Measurements from ENCODE around the gene PRDM1.
"Not testable (repeated sequence)": the region's sequence is repeated elsewhere in the genome, so short reads cannot be mapped to it uniquely, and the experiment has no call there.

PRDM1 gene

DNA sequence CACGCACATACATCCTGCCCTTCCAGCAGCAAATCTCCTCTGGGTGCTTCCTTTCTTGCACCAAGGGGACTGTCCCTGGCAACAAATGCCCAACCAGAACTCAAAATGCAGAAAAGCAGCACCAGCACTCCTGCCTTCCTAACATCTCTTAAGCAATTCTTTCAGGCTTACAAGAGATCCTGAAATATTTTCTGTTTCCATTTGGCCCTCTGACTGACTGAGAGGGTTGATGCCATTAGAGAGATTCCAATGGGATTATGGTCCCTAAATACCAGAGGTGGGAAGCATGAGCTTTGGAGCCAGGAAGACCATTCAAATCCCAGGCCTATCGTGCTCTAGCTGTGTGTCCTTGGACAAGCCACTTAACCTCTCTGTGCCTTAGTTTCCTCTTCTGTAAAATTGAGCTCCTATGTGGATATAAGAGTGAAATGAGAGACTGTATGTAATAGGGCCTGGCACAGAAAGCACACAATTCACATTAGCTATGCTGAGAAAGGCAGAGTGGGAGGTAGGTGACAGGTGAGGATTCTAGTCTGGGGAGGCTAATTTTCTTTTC, 56.8 kb downstream of the PRDM1 start:
- DNase-seq, result no peak

DNA sequence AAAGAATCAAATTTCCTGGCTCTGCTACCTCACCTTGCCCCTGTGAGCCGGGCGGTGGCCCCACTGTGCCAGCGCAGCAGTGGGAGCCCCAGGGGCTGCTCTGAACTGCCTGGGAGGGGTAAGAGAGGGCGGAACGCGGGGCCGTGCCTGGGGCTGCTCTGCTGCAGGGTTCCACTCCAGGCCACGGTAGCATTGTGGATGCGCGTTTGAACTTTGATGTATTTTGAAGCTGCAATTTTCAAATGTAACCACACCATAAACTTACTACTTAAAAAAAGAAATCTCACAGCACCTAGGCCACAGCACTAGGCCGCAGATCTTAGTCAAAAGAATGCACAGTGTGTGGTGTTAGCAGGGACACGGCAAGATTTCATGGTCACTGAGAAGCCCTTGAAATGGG, 57.5 kb downstream of the PRDM1 start:
- no peak for DNase-seq

GRCh38 chr6:106145144-106145543, 59.0 kb downstream of the PRDM1 start:
- no peak for DNase-seq

DNA sequence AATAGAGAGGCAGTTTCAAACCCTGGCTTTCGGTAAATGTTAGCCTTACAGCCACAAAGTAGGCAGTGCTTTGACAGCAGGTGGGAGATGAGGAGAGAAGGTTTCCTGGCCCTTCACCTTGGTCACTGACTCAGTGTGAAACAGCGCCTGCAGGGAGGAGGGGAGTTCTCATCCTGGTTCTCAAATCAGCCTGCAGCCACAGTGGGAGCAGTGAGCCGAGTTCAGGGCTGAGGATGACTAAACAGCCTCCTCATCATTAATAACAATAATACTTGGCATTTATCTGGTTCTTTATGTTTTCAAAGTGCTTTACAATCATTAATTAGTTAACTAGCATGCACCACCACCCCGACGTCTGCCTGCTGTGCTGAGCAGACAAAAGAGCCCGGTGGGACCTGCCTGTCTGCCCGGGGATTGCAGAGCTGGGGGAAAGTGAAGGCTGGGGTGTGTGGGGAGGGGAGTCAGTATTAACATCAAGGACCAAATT, 59.6 kb downstream of the PRDM1 start:
- no peak for DNase-seq

GRCh38 chr6:106146852-106147351, 60.8 kb downstream of the PRDM1 start:
- no peak for DNase-seq

DNA sequence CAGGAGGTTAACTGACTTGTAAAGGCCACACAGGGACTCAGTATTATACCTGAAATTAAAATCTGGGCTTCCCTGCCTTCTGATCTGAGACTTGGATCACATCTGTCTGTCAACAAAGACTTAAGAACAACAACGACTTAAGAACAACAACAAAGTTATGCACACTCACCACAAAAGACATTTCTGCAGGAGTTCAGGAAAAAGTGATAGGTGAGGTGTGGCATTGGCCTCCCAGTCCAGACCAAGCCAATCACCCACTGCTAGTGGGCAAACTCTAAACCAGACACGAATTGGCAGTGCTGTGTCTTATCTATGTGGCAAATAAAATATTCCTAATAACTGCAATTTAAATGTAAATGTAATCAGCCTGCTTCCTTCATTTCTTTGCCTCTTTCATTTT, 61.3 kb downstream of the PRDM1 start:
- no peak for DNase-seq

DNA sequence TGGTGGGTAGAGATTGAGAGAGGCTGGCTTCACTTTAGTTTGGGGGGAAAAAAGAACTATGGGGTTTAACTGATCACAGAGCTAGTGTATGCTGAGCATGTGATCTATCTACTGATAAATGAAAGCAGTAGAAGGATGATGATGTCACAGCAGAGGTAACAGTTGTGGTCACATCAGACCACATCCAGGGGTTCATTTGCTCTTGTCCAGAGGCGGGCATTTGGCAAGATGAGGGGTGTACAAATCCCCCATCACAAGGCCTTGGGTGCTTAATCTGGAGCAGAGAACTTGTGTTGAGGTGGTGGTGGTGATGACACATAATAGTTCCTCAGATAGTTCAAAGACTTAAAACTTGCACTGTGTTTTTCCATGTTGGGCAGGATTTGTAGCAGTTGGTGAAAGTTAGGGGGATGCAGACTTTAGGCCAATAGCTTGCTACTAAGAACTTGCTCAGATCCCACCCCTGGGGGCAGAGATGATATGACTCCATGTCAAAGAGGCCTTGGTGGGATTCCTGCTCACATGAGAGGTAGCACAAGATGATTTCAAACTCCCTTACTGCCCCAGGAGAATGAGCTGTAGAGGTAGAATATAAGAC, 63.4 kb downstream of the PRDM1 start:
- no peak for DNase-seq

DNA sequence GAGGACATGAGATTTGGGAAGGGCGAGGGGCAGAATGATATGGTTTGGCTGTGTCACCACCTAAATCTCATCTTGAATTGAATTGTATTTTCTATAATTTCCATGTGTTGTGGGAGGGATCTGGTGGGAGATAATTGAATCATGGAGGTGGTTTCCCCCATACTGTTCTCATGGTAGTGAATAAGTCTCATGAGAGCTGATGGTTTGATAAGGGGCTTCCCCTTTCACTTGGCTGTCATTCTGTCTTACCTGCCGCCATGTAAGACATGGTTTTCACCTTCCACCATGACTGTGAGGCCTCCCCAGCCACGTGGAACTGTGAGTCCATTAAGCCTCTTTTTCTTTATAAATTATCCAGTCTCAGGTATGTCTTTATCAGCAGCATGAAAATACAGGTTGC, 66.3 kb downstream of the PRDM1 start:
- DNase-seq, result not testable (repeated sequence)

- DNase-seq, result no peak
These were observed 66.8 kb downstream of the PRDM1 start for GRCh38 chr6:106152952-106153351.

- DNase-seq, result no peak
These were observed 68.2 kb downstream of the PRDM1 start for GRCh38 chr6:106154326-106154725.

DNA sequence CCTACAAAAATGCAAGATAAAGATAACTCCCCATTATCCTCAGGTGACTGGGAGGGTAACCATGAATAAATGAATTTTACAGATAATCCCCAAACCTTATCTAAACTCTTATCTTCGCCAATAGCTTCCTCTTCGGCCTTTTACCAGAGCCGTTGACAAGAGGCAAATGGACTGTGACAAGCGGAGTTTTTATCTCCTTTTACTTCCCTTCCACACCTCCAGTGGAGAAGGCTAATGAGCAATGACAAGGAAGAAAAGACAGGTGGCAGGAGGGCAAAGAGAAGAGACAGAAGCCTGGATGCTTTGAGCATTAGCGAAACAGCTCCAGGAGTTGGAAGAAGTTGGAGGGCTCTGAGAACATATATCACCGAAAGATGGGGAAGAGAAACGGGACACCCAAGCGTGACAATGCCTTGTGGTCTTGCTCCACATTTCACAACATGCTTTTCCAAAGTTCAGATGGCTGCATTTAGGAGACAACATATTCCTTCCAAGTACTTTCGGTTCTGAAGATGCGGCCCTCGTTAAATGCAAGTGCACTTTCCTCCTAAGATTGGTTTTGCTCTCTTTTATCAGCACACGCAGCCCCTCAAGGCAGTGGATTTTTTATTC, 69.2 kb downstream of the PRDM1 start:
- DNase-seq, result no peak

- DNase-seq, result no peak
These were observed 70.3 kb downstream of the PRDM1 start for GRCh38 chr6:106156413-106156812.

GRCh38 chr6:106156863-106157262, 70.7 kb downstream of the PRDM1 start:
- DNase-seq, result no peak

GRCh38 chr6:106158816-106159215, 72.7 kb downstream of the PRDM1 start:
- DNase-seq, result no peak
